ENCODE data around the gene LAMA2. TPM values are rescaled to one million over a fixed set of nuclear protein-coding genes. Genes with fewer than 3 reads are reported as not detected.

LAMA2 gene
- total RNA-seq, 1 donor from 2014 or later, result 0.47 TPM

GRCh38 chr6:129335792-129336191 is 452.9 kb downstream of the LAMA2 start:
- H3K4me1 Mint-ChIP-seq, result no peaks in the 10 kb centered on the region
- H3K9me3 Mint-ChIP-seq, result no peaks in the 10 kb centered on the region
- H3K27ac Mint-ChIP-seq, result no peak overlapping the region
- no peaks in the 10 kb centered on the region for H3K36me3 Mint-ChIP-seq (ENCODE audit: low read depth)
- peaks cover 5% of the 10 kb centered on the region for H3K27me3 Mint-ChIP-seq
- intact Hi-C loops (cut with micrococcal nuclease), result no loop called here
- no peak for DNase-seq
- no peak overlapping the region for H3K4me3 Mint-ChIP-seq

- H3K9me3 Mint-ChIP-seq, result no peaks in the 10 kb centered on the region
- intact Hi-C loops (cut with micrococcal nuclease), result no loop called here
- peaks cover 6% of the 10 kb centered on the region for H3K27me3 Mint-ChIP-seq
- no peak overlapping the region for H3K4me3 Mint-ChIP-seq
- DNase-seq, result no peak
- H3K27ac Mint-ChIP-seq, result no peak overlapping the region
- no peaks in the 10 kb centered on the region for H3K4me1 Mint-ChIP-seq
- no peaks in the 10 kb centered on the region for H3K36me3 Mint-ChIP-seq (ENCODE audit: low read depth)
Observed at GRCh38 chr6:129338683-129339082, 455.7 kb downstream of the LAMA2 start.

- intact Hi-C loops (cut with micrococcal nuclease), result no loop called here
- H3K9me3 Mint-ChIP-seq, result no peaks in the 10 kb centered on the region
- H3K27me3 Mint-ChIP-seq, result peaks cover 14% of the 10 kb centered on the region
- no peak overlapping the region for H3K4me3 Mint-ChIP-seq
- H3K4me1 Mint-ChIP-seq, result no peaks in the 10 kb centered on the region
- DNase-seq, result no peak
- H3K27ac Mint-ChIP-seq, result no peak overlapping the region
- no peaks in the 10 kb centered on the region for H3K36me3 Mint-ChIP-seq (ENCODE audit: low read depth)
Observed at GRCh38 chr6:129340983-129341382, 458.0 kb downstream of the LAMA2 start.

GRCh38 chr6:129342243-129342642 is 459.3 kb downstream of the LAMA2 start:
- Mint-ChIP-seq H3K27ac (no peak overlapping the region), H3K9me3 (no peaks in the 10 kb centered on the region), H3K4me1 (no peaks in the 10 kb centered on the region), H3K4me3 (no peak overlapping the region), H3K36me3 (ENCODE audit: low read depth) (no peaks in the 10 kb centered on the region), H3K27me3 (peaks cover 20% of the 10 kb centered on the region)
- intact Hi-C loops (cut with micrococcal nuclease), result no loop called here
- DNase-seq, result no peak

GRCh38 chr6:129342796-129343195 is 459.9 kb downstream of the LAMA2 start:
- Mint-ChIP-seq H3K27ac (no peak overlapping the region), H3K27me3 (peaks cover 21% of the 10 kb centered on the region)
- intact Hi-C loops (cut with micrococcal nuclease), result no loop called here

GRCh38 chr6:129344379-129344778 is 461.4 kb downstream of the LAMA2 start:
- no peaks in the 10 kb centered on the region for H3K9me3 Mint-ChIP-seq

More at GRCh38 chr6:129342796-129343195, 459.9 kb downstream of the LAMA2 start:
- no peak overlapping the region for H3K4me3 Mint-ChIP-seq
- no peaks in the 10 kb centered on the region for H3K36me3 Mint-ChIP-seq (ENCODE audit: low read depth)
- no peaks in the 10 kb centered on the region for H3K4me1 Mint-ChIP-seq
- DNase-seq, result no peak
- H3K9me3 Mint-ChIP-seq, result no peaks in the 10 kb centered on the region

DNA sequence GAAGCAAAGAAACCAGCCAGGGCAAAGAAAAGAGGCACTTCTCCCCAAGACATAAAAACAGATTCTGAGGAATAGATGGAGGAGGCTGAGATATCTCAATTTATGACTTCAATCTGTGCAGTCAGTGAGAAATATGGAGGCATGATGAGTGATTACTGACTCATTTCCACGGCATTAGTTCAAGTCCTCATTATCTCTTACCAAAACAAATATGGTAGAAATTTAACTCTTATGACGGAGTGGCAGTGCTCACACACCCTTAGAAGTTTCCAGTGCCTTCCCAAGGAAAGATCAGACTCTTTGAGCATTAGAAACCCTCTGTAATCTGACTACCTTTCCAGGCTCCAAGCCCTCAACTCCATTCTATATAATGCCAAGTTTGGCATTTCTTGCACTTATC is 463.0 kb downstream of the LAMA2 start:
- intact Hi-C loops (cut with micrococcal nuclease), result no loop called here
- H3K9me3 Mint-ChIP-seq, result no peaks in the 10 kb centered on the region

More at GRCh38 chr6:129344379-129344778, 461.4 kb downstream of the LAMA2 start:
- no peak for DNase-seq
- Mint-ChIP-seq H3K4me1 (no peaks in the 10 kb centered on the region), H3K36me3 (ENCODE audit: low read depth) (no peaks in the 10 kb centered on the region), H3K4me3 (no peak overlapping the region), H3K27me3 (peaks cover 17% of the 10 kb centered on the region), H3K27ac (no peak overlapping the region)
- intact Hi-C loops (cut with micrococcal nuclease), result no loop called here

DNA sequence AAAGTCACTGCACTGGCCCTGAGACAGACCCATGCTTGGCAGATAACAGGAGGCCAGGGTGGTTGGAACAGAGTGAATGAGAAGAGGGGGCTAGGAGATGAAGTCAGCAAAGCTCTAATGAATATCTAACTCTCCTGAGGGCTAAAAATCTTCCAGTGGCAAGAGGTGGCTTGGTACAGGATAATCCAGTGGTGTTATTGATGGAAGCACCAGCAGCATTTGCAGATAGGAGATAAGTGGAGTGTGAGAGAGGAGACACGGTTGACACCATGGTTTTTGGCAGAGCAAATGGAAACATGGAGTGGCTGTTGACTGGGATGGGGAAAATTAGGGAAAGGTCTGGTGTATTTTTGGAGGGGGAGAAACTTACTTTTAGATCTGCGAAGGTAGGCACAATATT is 464.0 kb downstream of the LAMA2 start:
- Mint-ChIP-seq H3K9me3 (no peaks in the 10 kb centered on the region), H3K27me3 (peaks cover 18% of the 10 kb centered on the region), H3K4me3 (no peak overlapping the region), H3K36me3 (ENCODE audit: low read depth) (no peaks in the 10 kb centered on the region), H3K4me1 (no peaks in the 10 kb centered on the region), H3K27ac (no peak overlapping the region)
- DNase-seq, result no peak
- intact Hi-C loops (cut with micrococcal nuclease), result no loop called here

More for the DNA sequence above, 463.0 kb downstream of the LAMA2 start:
- Mint-ChIP-seq H3K4me1 (no peaks in the 10 kb centered on the region), H3K4me3 (no peak overlapping the region), H3K36me3 (ENCODE audit: low read depth) (no peaks in the 10 kb centered on the region), H3K27me3 (peaks cover 16% of the 10 kb centered on the region), H3K27ac (no peak overlapping the region)
- no peak for DNase-seq

GRCh38 chr6:129350278-129350677 is 467.3 kb downstream of the LAMA2 start:
- Mint-ChIP-seq H3K9me3 (no peaks in the 10 kb centered on the region), H3K27me3 (peaks cover 16% of the 10 kb centered on the region), H3K36me3 (ENCODE audit: low read depth) (no peaks in the 10 kb centered on the region), H3K4me3 (no peak overlapping the region), H3K27ac (no peak overlapping the region), H3K4me1 (no peaks in the 10 kb centered on the region)
- no peak for DNase-seq
- intact Hi-C loops (cut with micrococcal nuclease), result no loop called here

GRCh38 chr6:129351807-129352206 is 468.9 kb downstream of the LAMA2 start:
- intact Hi-C loops (cut with micrococcal nuclease), result no loop called here
- Mint-ChIP-seq H3K27ac (no peak overlapping the region), H3K36me3 (ENCODE audit: low read depth) (no peaks in the 10 kb centered on the region), H3K9me3 (no peaks in the 10 kb centered on the region), H3K27me3 (peaks cover 14% of the 10 kb centered on the region), H3K4me1 (no peaks in the 10 kb centered on the region), H3K4me3 (no peak overlapping the region)
- no peak for DNase-seq

DNA sequence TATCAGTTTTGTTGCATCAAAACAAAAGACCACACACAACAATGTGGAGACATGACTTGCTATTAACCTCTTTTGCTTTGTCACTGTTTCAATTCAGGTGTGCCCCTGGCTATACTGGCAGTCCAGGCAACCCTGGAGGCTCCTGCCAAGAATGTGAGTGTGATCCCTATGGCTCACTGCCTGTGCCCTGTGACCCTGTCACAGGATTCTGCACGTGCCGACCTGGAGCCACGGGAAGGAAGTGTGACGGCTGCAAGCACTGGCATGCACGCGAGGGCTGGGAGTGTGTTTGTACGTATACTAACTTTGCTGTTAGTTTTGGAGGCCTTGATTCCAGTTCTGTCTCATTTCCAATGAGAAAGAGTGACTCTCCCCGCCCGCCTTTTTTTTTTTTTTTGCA is 470.1 kb downstream of the LAMA2 start:
- Mint-ChIP-seq H3K4me1 (no peaks in the 10 kb centered on the region), H3K36me3 (ENCODE audit: low read depth) (no peaks in the 10 kb centered on the region), H3K4me3 (no peak overlapping the region), H3K27me3 (peaks cover 9% of the 10 kb centered on the region), H3K9me3 (no peaks in the 10 kb centered on the region), H3K27ac (no peak overlapping the region)
- intact Hi-C loops (cut with micrococcal nuclease), result no loop called here
- DNase-seq, result no peak

GRCh38 chr6:129356129-129356528 is 473.2 kb downstream of the LAMA2 start:
- no peaks in the 10 kb centered on the region for H3K9me3 Mint-ChIP-seq
- no peaks in the 10 kb centered on the region for H3K4me1 Mint-ChIP-seq
- intact Hi-C loops (cut with micrococcal nuclease), result no loop called here
- H3K4me3 Mint-ChIP-seq, result no peak overlapping the region
- H3K36me3 Mint-ChIP-seq (ENCODE audit: low read depth), result no peaks in the 10 kb centered on the region
- DNase-seq, result no peak
- no peak overlapping the region for H3K27ac Mint-ChIP-seq
- H3K27me3 Mint-ChIP-seq, result peaks cover 13% of the 10 kb centered on the region

- peaks cover 2% of the 10 kb centered on the region for H3K4me1 Mint-ChIP-seq
- no peak overlapping the region for H3K4me3 Mint-ChIP-seq
- peaks cover 7% of the 10 kb centered on the region for H3K27me3 Mint-ChIP-seq
- intact Hi-C loops (cut with micrococcal nuclease), result no loop called here
- peak; percentile 6 for DNase-seq
- no peak overlapping the region for H3K27ac Mint-ChIP-seq
- no peaks in the 10 kb centered on the region for H3K9me3 Mint-ChIP-seq
- no peaks in the 10 kb centered on the region for H3K36me3 Mint-ChIP-seq (ENCODE audit: low read depth)
Observed at GRCh38 chr6:129359811-129360681, 477.1 kb downstream of the LAMA2 start.

GRCh38 chr6:129360682-129360955 is 477.7 kb downstream of the LAMA2 start:
- H3K4me3 Mint-ChIP-seq, result no peak overlapping the region
- intact Hi-C loops (cut with micrococcal nuclease), result no loop called here
- DNase-seq, result peak; percentile 2
- no peaks in the 10 kb centered on the region for H3K36me3 Mint-ChIP-seq (ENCODE audit: low read depth)
- H3K27ac Mint-ChIP-seq, result no peak overlapping the region
- no peaks in the 10 kb centered on the region for H3K9me3 Mint-ChIP-seq
- peaks cover 7% of the 10 kb centered on the region for H3K27me3 Mint-ChIP-seq
- H3K4me1 Mint-ChIP-seq, result peaks cover 2% of the 10 kb centered on the region

DNA sequence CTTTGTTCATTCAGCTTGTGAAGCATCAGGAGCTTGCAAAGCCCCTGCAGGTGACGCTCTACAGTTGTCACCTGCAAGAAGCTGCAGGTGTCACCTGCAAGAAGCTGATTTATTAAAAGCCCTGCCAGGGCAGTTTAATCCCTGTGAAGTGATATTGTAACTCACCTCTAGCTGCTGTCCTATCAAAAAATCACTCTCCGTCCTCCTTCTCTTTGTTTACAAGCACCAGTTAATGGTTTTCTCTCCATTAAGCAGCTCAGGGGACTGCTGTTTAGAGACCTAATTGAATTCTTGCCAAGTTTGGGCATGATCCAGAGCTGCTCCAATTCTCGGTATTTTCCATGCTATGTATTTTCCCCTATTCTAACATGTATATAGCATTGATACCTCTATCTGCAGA is 481.1 kb downstream of the LAMA2 start:
- DNase-seq, result peak; percentile 41
- Mint-ChIP-seq H3K4me3 (no peak overlapping the region), H3K9me3 (no peaks in the 10 kb centered on the region)

More for the DNA sequence above, 481.1 kb downstream of the LAMA2 start:
- intact Hi-C loops (cut with micrococcal nuclease), result no loop called here
- Mint-ChIP-seq H3K4me1 (peaks cover 5% of the 10 kb centered on the region), H3K27ac (no peak overlapping the region), H3K36me3 (ENCODE audit: low read depth) (no peaks in the 10 kb centered on the region), H3K27me3 (peaks cover 7% of the 10 kb centered on the region)

All from activated CD4-positive, alpha-beta T cell treated with anti-CD3 and anti-CD28 coated beads, Interleukin-2, amount 10 ng/mL, durations not matched to agents 24 days and 14 days (primary cell).